SK-N-SH treated with all-trans-retinoic acid at 6 μM for 48 hours (cell line): Measurements from ENCODE around the gene ANKRD13D.

Source experiments
- ATAC-seq: fragments of 200-7000 bp; cut with Tn5 transposase; 3 replicates; pipeline ENCODE4 v1.9.1; 2020; ENCODE audit warnings: mild to moderate bottlenecking, moderate library complexity
- ARNTL ChIP-seq: fragments of 450-650 bp; formaldehyde crosslinking; IDR thresholded peaks from 2 replicates; pipeline ENCODE4 v1.5.0; 2020; ENCODE audit warnings: low read depth, mild to moderate bottlenecking, moderate library complexity, borderline replicate concordance
- BACH2 ChIP-seq: fragments of 250-450 bp; sonication (Bioruptor Pico); IDR thresholded peaks from 2 replicates; pipeline ENCODE4 v1.9.0; 2021; ENCODE audit warnings: mild to moderate bottlenecking, borderline replicate concordance
- CSDC2 ChIP-seq: fragments of 250-450 bp; sonication (Bioruptor Pico); IDR thresholded peaks from 2 replicates; pipeline ENCODE4 v1.5.0; 2020; ENCODE audit warnings: mild to moderate bottlenecking, moderate library complexity
- ESRRG ChIP-seq: fragments of 250-450 bp; sonication (Bioruptor Pico); IDR thresholded peaks from 2 replicates; pipeline ENCODE4 v1.6.1; 2021; ENCODE audit warnings: mild to moderate bottlenecking
- GLIS3 ChIP-seq: fragments of 250-450 bp; sonication (Bioruptor Pico); IDR thresholded peaks from 2 replicates; pipeline ENCODE4 v1.5.0; 2020; ENCODE audit warnings: mild to moderate bottlenecking, moderate library complexity
- ISL1 ChIP-seq: fragments of 250-450 bp; sonication (Bioruptor Pico); IDR thresholded peaks from 2 replicates; pipeline ENCODE4 v2.1.2; 2022; ENCODE audit warnings: mild to moderate bottlenecking, moderate library complexity
- OSR1 ChIP-seq: fragments of 250-450 bp; sonication (Bioruptor Pico); IDR thresholded peaks from 2 replicates; pipeline ENCODE4 v1.8.0; 2022; ENCODE audit warnings: moderate library complexity, mild to moderate bottlenecking, inconsistent platforms
- PPARA ChIP-seq: fragments of 250-450 bp; sonication (Bioruptor Pico); IDR thresholded peaks from 2 replicates; pipeline ENCODE4 v1.5.0; 2020; ENCODE audit warnings: mild to moderate bottlenecking, borderline replicate concordance
- RARB ChIP-seq: fragments of 250-450 bp; sonication (Bioruptor Pico); IDR thresholded peaks from 2 replicates; pipeline ENCODE4 v1.8.0; 2021; ENCODE audit warnings: mild to moderate bottlenecking, moderate library complexity
- TOX ChIP-seq: fragments of 250-450 bp; sonication (Bioruptor Pico); IDR thresholded peaks from 2 replicates; pipeline ENCODE4 v1.8.0; 2021; ENCODE audit warnings: mild to moderate bottlenecking, moderate library complexity, borderline replicate concordance
- ZC3H10 ChIP-seq: fragments of 250-450 bp; sonication (Bioruptor Pico); IDR thresholded peaks from 2 replicates; pipeline ENCODE4 v1.5.1; 2021; ENCODE audit warnings: mild to moderate bottlenecking, moderate library complexity
- ZFP3 ChIP-seq: fragments of 250-450 bp; sonication (Bioruptor Pico); IDR thresholded peaks from 2 replicates; pipeline ENCODE4 v1.5.0; 2020; ENCODE audit warnings: mild to moderate bottlenecking, moderate library complexity
- ZFP30 ChIP-seq: fragments of 450-650 bp; formaldehyde crosslinking; IDR thresholded peaks from 2 replicates; pipeline ENCODE4 v1.5.0; 2022; ENCODE audit warnings: mild to moderate bottlenecking, moderate library complexity
- ZNF565 ChIP-seq: fragments of 450-650 bp; formaldehyde crosslinking; conservative IDR thresholded peaks from 2 replicates; pipeline ENCODE4 v1.5.0; 2020; ENCODE audit warnings: low read depth, mild to moderate bottlenecking, moderate library complexity
- ZNF70 ChIP-seq: fragments of 450-650 bp; formaldehyde crosslinking; IDR thresholded peaks from 2 replicates; pipeline ENCODE4 v1.5.0; 2020; ENCODE audit warnings: mild to moderate bottlenecking, moderate library complexity
- ZNF8 ChIP-seq: fragments of 450-650 bp; formaldehyde crosslinking; IDR thresholded peaks from 2 replicates; pipeline ENCODE4 v1.5.0; 2020; ENCODE audit warnings: mild to moderate bottlenecking, moderate library complexity
- TF ChIP-seq, protein P1 (sequence below): fragments of 250-450 bp; sonication (Bioruptor Pico); IDR thresholded peaks from 2 replicates; pipeline ENCODE4 v1.8.0; 2021; ENCODE audit warnings: low read depth, mild to moderate bottlenecking, moderate library complexity, borderline replicate concordance
- TF ChIP-seq, protein P2 (sequence below): fragments of 250-450 bp; sonication (Bioruptor Pico); IDR thresholded peaks from 2 replicates; pipeline ENCODE4 v1.5.1; 2020; ENCODE audit warnings: low read depth, mild to moderate bottlenecking, moderate library complexity

The ANKRD13D gene

DNA sequence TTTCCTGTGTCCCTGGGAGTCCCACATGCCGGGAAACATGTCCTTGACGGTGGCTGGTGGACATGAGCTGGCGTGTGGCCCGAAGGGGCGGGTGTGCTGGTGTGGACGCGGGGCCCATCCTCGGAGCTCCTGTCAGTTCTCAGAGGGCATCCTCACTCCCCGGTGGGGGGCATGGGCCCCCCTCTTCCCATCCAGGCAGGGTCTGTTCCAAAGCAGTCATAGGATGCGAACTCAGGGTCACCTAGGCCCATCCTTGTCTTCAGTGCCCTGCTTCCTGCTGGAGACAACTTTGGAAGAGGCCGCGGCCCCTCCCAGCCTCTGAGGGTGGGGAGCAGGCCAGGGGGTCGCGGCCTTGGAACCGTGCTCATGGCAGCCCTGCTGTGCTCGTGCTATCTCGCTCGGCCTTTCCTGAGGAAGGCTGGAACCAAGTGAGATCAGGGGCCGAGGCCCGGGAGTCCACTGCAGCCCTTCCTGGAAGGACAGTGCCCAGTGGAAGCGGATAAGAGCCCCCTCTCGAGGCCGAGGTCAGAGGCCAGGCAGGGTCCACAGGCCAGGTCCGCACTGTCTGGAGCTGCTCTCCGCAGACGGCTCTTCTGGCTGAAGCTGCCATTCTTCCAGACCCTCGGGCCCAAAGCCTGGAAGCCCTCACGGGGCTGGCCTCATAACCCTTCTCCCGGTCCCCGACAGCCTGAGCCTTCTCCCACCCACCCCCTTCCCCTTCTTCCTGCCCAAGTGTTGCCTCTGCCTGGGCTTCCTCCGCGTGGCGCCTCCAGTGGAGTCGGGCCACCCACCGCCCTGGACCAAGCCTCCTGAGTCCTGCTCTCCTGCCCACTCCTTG, 14.1 kb upstream of the ANKRD13D start:
- TF ChIP-seq ZFP30 (CRISPR knock-in tag) (no peak), GLIS3 (CRISPR knock-in tag) (no peak), PPARA (CRISPR knock-in tag) (no peak), ZFP3 (CRISPR knock-in tag) (no peak), OSR1 (CRISPR knock-in tag) (no peak), TOX (CRISPR knock-in tag) (no peak), ARNTL (CRISPR knock-in tag) (no peak), ISL1 (CRISPR knock-in tag) (no peak)
- no peak for ATAC-seq

DNA sequence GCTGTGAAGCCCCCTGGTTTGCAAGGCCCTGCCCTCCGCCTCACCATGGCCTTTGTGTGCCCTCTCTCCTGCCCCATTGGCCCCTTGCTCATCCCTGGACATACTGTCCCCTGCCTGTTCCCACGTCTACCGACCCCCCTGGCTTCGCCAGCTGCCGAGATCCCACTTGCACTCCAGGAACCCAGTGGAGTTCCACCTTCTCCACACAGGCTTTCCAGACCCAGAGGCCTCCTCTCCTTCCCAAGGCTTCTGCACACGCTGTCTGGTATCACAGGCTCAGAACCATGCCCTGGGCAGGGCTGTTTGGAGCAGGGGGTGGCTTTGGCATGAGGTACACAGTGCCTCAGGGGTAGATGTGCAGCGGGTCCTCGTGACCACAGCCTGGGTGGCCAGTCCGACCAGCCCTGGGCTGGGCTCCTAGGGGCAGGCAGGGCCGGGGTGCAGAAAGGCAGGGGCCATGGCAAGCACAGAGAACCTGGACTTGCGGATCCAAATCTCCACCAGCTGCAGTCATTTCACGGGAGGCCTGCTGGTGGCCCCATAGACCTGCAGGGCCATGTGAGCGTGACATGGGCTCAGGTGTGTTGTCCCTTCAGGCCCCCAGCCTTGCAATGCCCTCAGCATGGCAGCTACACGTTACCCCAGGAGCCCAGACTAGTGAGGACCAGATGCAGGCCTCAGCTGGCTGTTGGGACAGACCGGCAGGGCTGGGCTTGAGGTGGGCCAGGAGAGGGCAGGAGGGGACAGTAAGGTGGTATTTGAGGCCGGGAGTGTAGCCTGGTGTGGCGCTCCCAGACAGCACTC, 13.3 kb upstream of the ANKRD13D start:
- TF ChIP-seq BACH2 (CRISPR knock-in tag): no peak
- TF ChIP-seq TOX (CRISPR knock-in tag): no peak
- TF ChIP-seq GLIS3 (CRISPR knock-in tag): no peak
- TF ChIP-seq, protein P1, sequence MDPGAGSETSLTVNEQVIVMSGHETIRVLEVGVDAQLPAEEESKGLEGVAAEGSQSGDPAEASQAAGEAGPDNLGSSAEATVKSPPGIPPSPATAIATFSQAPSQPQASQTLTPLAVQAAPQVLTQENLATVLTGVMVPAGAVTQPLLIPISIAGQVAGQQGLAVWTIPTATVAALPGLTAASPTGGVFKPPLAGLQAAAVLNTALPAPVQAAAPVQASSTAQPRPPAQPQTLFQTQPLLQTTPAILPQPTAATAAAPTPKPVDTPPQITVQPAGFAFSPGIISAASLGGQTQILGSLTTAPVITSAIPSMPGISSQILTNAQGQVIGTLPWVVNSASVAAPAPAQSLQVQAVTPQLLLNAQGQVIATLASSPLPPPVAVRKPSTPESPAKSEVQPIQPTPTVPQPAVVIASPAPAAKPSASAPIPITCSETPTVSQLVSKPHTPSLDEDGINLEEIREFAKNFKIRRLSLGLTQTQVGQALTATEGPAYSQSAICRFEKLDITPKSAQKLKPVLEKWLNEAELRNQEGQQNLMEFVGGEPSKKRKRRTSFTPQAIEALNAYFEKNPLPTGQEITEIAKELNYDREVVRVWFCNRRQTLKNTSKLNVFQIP: no peak
- TF ChIP-seq ZNF565 (CRISPR knock-in tag): no peak
- TF ChIP-seq, protein P2, sequence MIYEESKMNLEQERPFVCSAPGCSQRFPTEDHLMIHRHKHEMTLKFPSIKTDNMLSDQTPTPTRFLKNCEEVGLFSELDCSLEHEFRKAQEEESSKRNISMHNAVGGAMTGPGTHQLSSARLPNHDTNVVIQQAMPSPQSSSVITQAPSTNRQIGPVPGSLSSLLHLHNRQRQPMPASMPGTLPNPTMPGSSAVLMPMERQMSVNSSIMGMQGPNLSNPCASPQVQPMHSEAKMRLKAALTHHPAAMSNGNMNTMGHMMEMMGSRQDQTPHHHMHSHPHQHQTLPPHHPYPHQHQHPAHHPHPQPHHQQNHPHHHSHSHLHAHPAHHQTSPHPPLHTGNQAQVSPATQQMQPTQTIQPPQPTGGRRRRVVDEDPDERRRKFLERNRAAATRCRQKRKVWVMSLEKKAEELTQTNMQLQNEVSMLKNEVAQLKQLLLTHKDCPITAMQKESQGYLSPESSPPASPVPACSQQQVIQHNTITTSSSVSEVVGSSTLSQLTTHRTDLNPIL (CRISPR knock-in tag): no peak
- TF ChIP-seq RARB (CRISPR knock-in tag): no peak
- TF ChIP-seq ZNF8: no peak
- TF ChIP-seq CSDC2: no peak
- no peak for ATAC-seq

DNA sequence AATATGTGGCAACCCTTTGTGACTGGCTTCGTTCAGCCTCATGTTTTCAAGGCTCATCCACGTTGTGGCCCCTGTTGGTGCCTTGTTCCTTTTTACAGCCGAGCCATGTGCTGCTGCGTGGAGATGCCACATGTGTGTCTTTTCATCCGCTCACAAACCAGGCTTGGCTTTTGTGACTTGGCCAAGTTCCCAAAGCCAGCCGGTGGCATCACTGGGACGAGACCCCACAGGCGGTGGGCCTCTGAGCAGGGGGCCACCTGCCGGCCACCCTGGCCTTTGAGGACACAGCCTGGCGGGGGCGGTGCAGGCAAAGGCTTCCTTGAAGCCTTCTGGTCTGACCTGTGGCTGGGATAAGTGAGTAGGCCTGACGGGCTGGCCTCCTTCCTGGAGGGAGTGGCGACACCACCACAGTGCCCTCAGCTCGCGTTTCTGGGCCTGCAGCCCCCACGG, 12.3 kb upstream of the ANKRD13D start:
- TF ChIP-seq ZFP30 (CRISPR knock-in tag) (no peak), GLIS3 (CRISPR knock-in tag) (no peak), ESRRG (no peak), RARB (CRISPR knock-in tag) (no peak), ZNF8 (no peak)
- no peak for ATAC-seq

DNA sequence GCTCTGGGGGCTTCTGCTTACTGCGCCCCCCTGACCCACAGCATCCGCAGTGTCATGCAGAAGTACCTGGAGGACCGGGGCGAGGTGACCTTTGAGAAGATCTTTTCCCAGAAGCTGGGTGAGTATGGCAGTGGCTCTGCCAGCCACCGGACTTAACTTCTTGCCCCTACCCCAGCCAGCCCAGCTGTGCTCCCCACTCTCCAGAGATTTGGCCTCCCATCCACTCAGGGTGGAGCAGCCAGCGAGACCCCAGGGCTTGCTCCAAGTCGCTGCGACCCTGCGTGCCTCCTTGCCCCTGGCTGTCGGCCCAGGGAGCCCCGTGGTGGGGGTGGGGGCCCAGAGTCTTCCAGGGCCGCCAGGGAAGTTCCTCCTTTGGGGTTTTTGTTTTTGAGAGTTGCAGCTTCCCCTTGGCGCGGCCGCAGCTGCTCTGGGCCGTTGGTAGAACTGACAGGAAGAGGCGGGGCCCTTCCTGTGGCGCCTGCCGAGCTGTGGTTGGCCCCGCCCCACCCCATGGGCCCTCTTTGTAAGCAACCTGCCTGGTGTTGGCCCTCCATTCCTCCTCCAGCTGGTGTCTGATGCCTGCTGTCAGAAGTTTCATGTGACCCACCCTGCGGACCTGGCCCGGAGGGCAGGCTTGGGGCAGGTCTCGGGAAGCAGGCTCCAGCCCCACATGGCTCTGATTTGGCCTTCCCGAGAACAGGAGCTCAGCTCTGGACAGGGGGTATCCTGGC, 11.7 kb upstream of the ANKRD13D start:
- TF ChIP-seq, protein P2 (CRISPR knock-in tag): no peak
- no peak for TF ChIP-seq CSDC2
- TF ChIP-seq ZFP3 (CRISPR knock-in tag): no peak
- no peak for TF ChIP-seq ZNF70 (CRISPR knock-in tag)
- TF ChIP-seq ZC3H10 (CRISPR knock-in tag): no peak
- TF ChIP-seq TOX (CRISPR knock-in tag): no peak
- TF ChIP-seq ARNTL (CRISPR knock-in tag): no peak
- TF ChIP-seq ZNF565 (CRISPR knock-in tag): no peak
- no peak for TF ChIP-seq RARB (CRISPR knock-in tag)
- no peak for TF ChIP-seq BACH2 (CRISPR knock-in tag)
- TF ChIP-seq ISL1 (CRISPR knock-in tag): no peak
- TF ChIP-seq, all 23 proteins: peak for 0

More for the DNA sequence above, 11.7 kb upstream of the ANKRD13D start:
- no peak for ATAC-seq
